H9 (cell line): ENCODE measurements around the gene DNASE1L1. TPM values are rescaled to one million over a fixed set of nuclear protein-coding genes. Genes with fewer than 3 reads are reported as not detected.

ENCODE experiments used
- DNase-seq: peaks from one replicate; pipeline ENCODE4 v3.0.0-alpha.2; 2017
- H2AFZ ChIP-seq: one replicate; pipeline ENCODE4 v1.6.1; 2013; ENCODE audit warnings: mild to moderate bottlenecking, low read length, control low read depth, moderate library complexity
- H2AK5ac ChIP-seq: 2 replicates; pipeline ENCODE4 v1.6.1; 2013; ENCODE audit warnings: low read length, control low read depth, mixed read lengths; ENCODE audit not compliant: insufficient read length
- H2BK120ac ChIP-seq: one replicate; pipeline ENCODE4 v1.6.1; 2013; ENCODE audit warnings: low read depth, mild to moderate bottlenecking, low read length, control low read depth, inconsistent platforms; ENCODE audit not compliant: poor library complexity, severe bottlenecking
- H2BK12ac ChIP-seq: 2 replicates; pipeline ENCODE4 v1.6.1; 2013; ENCODE audit warnings: low read length, control low read depth, mixed read lengths, low read depth; ENCODE audit not compliant: insufficient read length
- H2BK15ac ChIP-seq: 2 replicates; pipeline ENCODE4 v1.6.1; 2013; ENCODE audit warnings: low read depth, low read length, control low read depth
- H2BK20ac ChIP-seq: one replicate; pipeline ENCODE4 v1.6.1; 2013; ENCODE audit warnings: low read depth, mild to moderate bottlenecking, low read length, control low read depth, inconsistent platforms; ENCODE audit not compliant: poor library complexity, severe bottlenecking
- H2BK5ac ChIP-seq: 2 replicates; pipeline ENCODE4 v1.6.1; 2013; ENCODE audit warnings: low read length, control low read depth, mixed read lengths; ENCODE audit not compliant: insufficient read length
- H3K14ac ChIP-seq: 2 replicates; pipeline ENCODE4 v1.6.1; 2013; ENCODE audit warnings: low read length, control low read depth; ENCODE audit not compliant: insufficient read depth
- H3K18ac ChIP-seq: 2 replicates; pipeline ENCODE4 v1.6.1; 2013; ENCODE audit warnings: low read depth, mild to moderate bottlenecking, mixed read lengths, low read length, control low read depth; ENCODE audit not compliant: insufficient read length
- H3K23ac ChIP-seq: 2 replicates; pipeline ENCODE4 v1.6.1; 2013; ENCODE audit warnings: low read length, control low read depth, mixed read lengths, low read depth; ENCODE audit not compliant: insufficient read length
- H3K23me2 ChIP-seq: 2 replicates; pipeline ENCODE4 v1.6.1; 2013; ENCODE audit warnings: low read depth, mild to moderate bottlenecking, mixed read lengths, low read length, control low read depth; ENCODE audit not compliant: insufficient read length, poor library complexity, severe bottlenecking
- H3K27ac ChIP-seq: 2 replicates; pipeline ENCODE4 v1.5.1; 2013; ENCODE audit warnings: low read length, control low read depth, mixed read lengths, low read depth; ENCODE audit not compliant: insufficient read length
- H3K27me3 ChIP-seq: 2 replicates; pipeline ENCODE4 v1.6.1; 2013; ENCODE audit warnings: low read length, control low read depth, inconsistent platforms; ENCODE audit not compliant: insufficient read depth
- H3K4ac ChIP-seq: 2 replicates; pipeline ENCODE4 v1.6.1; 2013; ENCODE audit warnings: low read depth, mild to moderate bottlenecking, control low read depth, inconsistent platforms, low read length, moderate library complexity
- H3K4me1 ChIP-seq: 2 replicates; pipeline ENCODE4 v1.6.1; 2013; ENCODE audit warnings: low read length, control low read depth, inconsistent platforms; ENCODE audit not compliant: insufficient read depth
- H3K4me2 ChIP-seq: 2 replicates; pipeline ENCODE4 v1.6.1; 2013; ENCODE audit warnings: low read length, control low read depth, mixed read lengths; ENCODE audit not compliant: insufficient read length, insufficient read depth
- H3K56ac ChIP-seq: 2 replicates; pipeline ENCODE4 v1.6.1; 2013; ENCODE audit warnings: low read depth, mild to moderate bottlenecking, mixed read lengths, low read length, control low read depth; ENCODE audit not compliant: insufficient read length
- H3K79me1 ChIP-seq: 2 replicates; pipeline ENCODE4 v1.6.1; 2013; ENCODE audit warnings: low read depth, mild to moderate bottlenecking, moderate library complexity, low read length, control low read depth, inconsistent platforms; ENCODE audit not compliant: insufficient read depth, poor library complexity, severe bottlenecking
- H3K79me2 ChIP-seq: 2 replicates; pipeline ENCODE4 v1.6.1; 2013; ENCODE audit warnings: low read length, control low read depth, inconsistent platforms; ENCODE audit not compliant: insufficient read depth
- H3K9ac ChIP-seq: 2 replicates; pipeline ENCODE4 v1.6.1; 2013; ENCODE audit warnings: low read length, control low read depth, mixed read lengths; ENCODE audit not compliant: insufficient read length; ENCODE audit errors: extremely low read depth
- H3K9me3 ChIP-seq: one replicate; pipeline ENCODE4 v1.6.1; 2013; ENCODE audit warnings: low read depth, low read length, inconsistent platforms; ENCODE audit not compliant: control insufficient read depth
- H3T11ph ChIP-seq: one replicate; pipeline ENCODE4 v1.6.1; 2013; ENCODE audit warnings: mild to moderate bottlenecking, low read length, control low read depth, inconsistent platforms
- H4K20me1 ChIP-seq: one replicate; pipeline ENCODE4 v1.6.1; 2013; ENCODE audit not compliant: control insufficient read depth, insufficient read length, insufficient read depth
- H4K5ac ChIP-seq: 2 replicates; pipeline ENCODE4 v1.6.1; 2013; ENCODE audit warnings: low read depth, mild to moderate bottlenecking, mixed read lengths, low read length, control low read depth; ENCODE audit not compliant: insufficient read length
- H4K8ac ChIP-seq: replicated peaks from 2 replicates; pipeline ENCODE4 v1.6.1; 2013; ENCODE audit warnings: low read length, control low read depth, mixed read lengths, low read depth; ENCODE audit not compliant: insufficient read length
- H4K91ac ChIP-seq: 2 replicates; pipeline ENCODE4 v1.6.1; 2013; ENCODE audit warnings: low read depth, mild to moderate bottlenecking, moderate library complexity, mixed read lengths, low read length, control low read depth; ENCODE audit not compliant: insufficient read length
- H3K27ac Mint-ChIP-seq, 3 experiments: 2 replicates in 2 of 3; 3 replicates in 1 of 3; pipeline ENCODE4 v1.8.0; 2020 to 2021; ENCODE audit warnings: mixed read lengths in 3 of 3, mild to moderate bottlenecking in 1 of 3, moderate library complexity in 1 of 3
- H3K27me3 Mint-ChIP-seq: 2 replicates; pipeline ENCODE4 v1.8.0; 2021; ENCODE audit warnings: low read depth, mild to moderate bottlenecking, moderate library complexity, mixed read lengths
- H3K36me3 Mint-ChIP-seq, 3 experiments: 2 replicates in 2 of 3; 3 replicates in 1 of 3; pipeline ENCODE4 v1.8.0; 2020 to 2021; ENCODE audit warnings: low read depth in 3 of 3, mixed read lengths in 3 of 3; ENCODE audit not compliant: insufficient read depth in 1 of 3
- H3K4me1 Mint-ChIP-seq, 2 experiments: 2 replicates each; pipeline ENCODE4 v1.8.0; 2020; ENCODE audit warnings: mixed read lengths in 2 of 2
- H3K4me3 Mint-ChIP-seq, 2 experiments: 2 replicates in 1 of 2; 3 replicates in 1 of 2; pipeline ENCODE4 v1.8.0; 2020 to 2021; ENCODE audit warnings: mild to moderate bottlenecking in 2 of 2, mixed read lengths in 2 of 2, moderate library complexity in 1 of 2
- H3K9me3 Mint-ChIP-seq, 2 experiments: 2 replicates in 1 of 2; 3 replicates in 1 of 2; pipeline ENCODE4 v1.8.0; 2020; ENCODE audit warnings: mild to moderate bottlenecking in 2 of 2, mixed read lengths in 2 of 2, moderate library complexity in 1 of 2
- CTCF ChIP-seq: fragments of 200-600 bp; sonication (generic); conservative IDR thresholded peaks from 3 replicates; pipeline ENCODE4 v1.8.0; 2021; ENCODE audit warnings: antibody characterized with exemption, mild to moderate bottlenecking
- WGBS: extraction: QIAGEN DNeasy Blood & Tissue Kit; methylation state at CpG from one replicate; pipeline ENCODE4 v1.1.7; 2013; ENCODE audit warnings: missing lambda C conversion rate, low lambda C conversion rate, mixed read lengths; ENCODE audit not compliant: insufficient read length; ENCODE audit errors: extremely low coverage; 5-methylcytosine and 5-hydroxymethylcytosine counted together
- total RNA-seq: library from RNA; stranded (reverse); gene quantifications from 2 replicates; pipeline ENCODE4 v1.2.1, GENCODE V29; 2021

Gene DNASE1L1
- total RNA-seq, 1 experiment from 2014 or later = 14.5 TPM

- Histone ChIP-seq H3K27me3 (no peaks in the 10 kb centered on the region), H2BK20ac (no peak overlapping the region), H3K9me3 (no peaks in the 10 kb centered on the region), H2BK120ac (no peak overlapping the region), H3K23ac (no peak overlapping the region), H3K9ac (no peak overlapping the region), H3K27ac (no peak overlapping the region), H2AFZ (no peak overlapping the region), H3K79me1 (no peaks in the 10 kb centered on the region), H3T11ph (no peak overlapping the region), H3K4me2 (no peak overlapping the region), H2BK5ac (no peak overlapping the region), H3K4me1 (no peaks in the 10 kb centered on the region; the same call in 1 of the 2 replicates), H3K23me2 (peaks cover 13% of the 10 kb centered on the region), H4K8ac (no peak overlapping the region), H3K4ac (no peak overlapping the region), H2BK12ac (no peak overlapping the region), H3K79me2 (no peaks in the 10 kb centered on the region; the same call in 1 of the 2 replicates), H4K5ac (no peak overlapping the region), H2BK15ac (no peak overlapping the region), H3K56ac (no peak overlapping the region), H3K14ac (no peak overlapping the region), H3K18ac (no peak overlapping the region), H4K20me1 (no peaks in the 10 kb centered on the region), H2AK5ac (no peak overlapping the region), H4K91ac (no peak overlapping the region)
- Mint-ChIP-seq H3K36me3 (peaks cover 14 to 20% (median 15%) of the 10 kb centered on the region in 3 experiments), H3K4me1 (peaks cover 9 to 38% of the 10 kb centered on the region in 2 experiments), H3K9me3 (peaks cover 50 to 56% of the 10 kb centered on the region in 2 experiments), H3K27me3 (no peaks in the 10 kb centered on the region), H3K27ac (no peak overlapping the region), H3K4me3 (no peak overlapping the region; a peak in 1 of 5 replicates)
- no peak for TF ChIP-seq CTCF
- DNase-seq = no peak
- WGBS = no CpG with 5 or more reads among the region's 3 CpGs
These were observed 32.3 kb downstream of the DNASE1L1 start for GRCh38 chrX:154376774-154377173.
